HCT116 (cell line): ENCODE measurements around the gene FOXP1. TPM values are rescaled to one million over a fixed set of nuclear protein-coding genes. Genes with fewer than 3 reads are reported as not detected.

Source experiments
- ATAC-seq: fragments of 200-7000 bp; cut with Tn5 transposase; 2 replicates; pipeline ENCODE4 v1.9.1; 2020; ENCODE audit warnings: mild to moderate bottlenecking, moderate library complexity
- BruUV-seq: library from RNA; stranded (reverse); fragments of 400-500 nt; replicated peaks from 2 replicates; lab custom pipeline; 2021; lab: Mats Ljungman, UMichigan
- CTCF ChIA-PET: fragments of 300-600 bp; sonication (Branson Sonifier 250); formaldehyde crosslinking; loops from one replicate; lab custom pipeline; 2021; ENCODE audit warnings: antibody characterized with exemption; lab: Charles Lee
- POLR2A ChIA-PET: fragments of 300-600, 350-600 bp; sonication (Branson Sonifier 250); formaldehyde crosslinking; loops from one replicate; lab custom pipeline; 2021; ENCODE audit warnings: antibody characterized with exemption; lab: Charles Lee
- RAD21 ChIA-PET, 2 experiments: fragments of 300-600 bp; sonication (Branson Sonifier 250); formaldehyde crosslinking; loops; one replicate each; lab custom pipeline; 2023; ENCODE audit warnings: low total read pairs in 2 of 2; ENCODE audit not compliant: uncharacterized antibody in 2 of 2, unreplicated experiment in 2 of 2, low non-redundant PET in 1 of 2; lab: Charles Lee
- DNase-seq: peaks from one replicate; pipeline ENCODE4 v3.0.0-alpha.2; 2010; ENCODE audit warnings: low read depth, low spot score
- H2AFZ ChIP-seq: fragments of 200-600 bp; shearing (Covaris generic), sonication (generic); 2 replicates; pipeline ENCODE4 v1.6.1; 2017; ENCODE audit warnings: low read depth, mixed run types, mixed read lengths, antibody characterized with exemption, low read length; ENCODE audit not compliant: poor library complexity, severe bottlenecking
- H3K27ac ChIP-seq: 2 replicates; pipeline ENCODE4 v1.5.1; 2012; ENCODE audit warnings: low read depth, low read length
- H3K27me3 ChIP-seq: fragments of 200-600 bp; sonication (generic); 2 replicates; pipeline ENCODE4 v1.6.1; 2016; ENCODE audit warnings: mixed run types, low read length, mixed read lengths; ENCODE audit not compliant: insufficient read depth
- H3K36me3 ChIP-seq, 2 experiments: fragments of 200-500 bp in 1 of 2; fragments of 200-600 bp in 1 of 2; sonication (Bioruptor generic) in 1 of 2; sonication (generic) in 1 of 2; 2 replicates each; pipeline versions ENCODE4 v1.5.1 to v1.6.1; 2014 to 2016; ENCODE audit warnings: low read length in 2 of 2, inconsistent platforms in 1 of 2, mixed read lengths in 1 of 2, mixed run types in 1 of 2; ENCODE audit not compliant: insufficient read depth in 2 of 2, control insufficient read depth in 1 of 2
- H3K4me1 ChIP-seq, 2 experiments: fragments of 200-600 bp in 1 of 2; sonication (generic) in 1 of 2; 2 replicates each; pipeline versions ENCODE4 v1.5.1 to v1.6.1; 2012 to 2017; ENCODE audit warnings: low read length in 2 of 2, inconsistent platforms in 1 of 2, mild to moderate bottlenecking in 1 of 2, mixed read lengths in 1 of 2, mixed run types in 1 of 2, moderate library complexity in 1 of 2; ENCODE audit not compliant: insufficient read depth in 2 of 2, control insufficient read depth in 1 of 2
- H3K4me2 ChIP-seq: fragments of 200-600 bp; sonication (generic); 2 replicates; pipeline ENCODE4 v1.6.1; 2017; ENCODE audit warnings: mixed run types, low read length, mixed read lengths
- H3K4me3 ChIP-seq, 2 experiments: fragments of 200-600 bp in 1 of 2; sonication (generic) in 1 of 2; replicated peaks in 1 of 2; 2 replicates each; pipeline ENCODE4 v1.5.1; 2011 to 2016; ENCODE audit warnings: low read length in 2 of 2, control low read depth in 1 of 2, low read depth in 1 of 2, mild to moderate bottlenecking in 1 of 2, mixed read lengths in 1 of 2, mixed run types in 1 of 2
- H3K79me2 ChIP-seq: fragments of 200-600 bp; sonication (generic); 2 replicates; pipeline ENCODE4 v1.6.1; 2017; ENCODE audit warnings: mild to moderate bottlenecking, mixed run types, low read length, moderate library complexity, mixed read lengths; ENCODE audit not compliant: insufficient read depth
- H3K9ac ChIP-seq: fragments of 200-600 bp; sonication (generic); 2 replicates; pipeline ENCODE4 v1.6.1; 2016; ENCODE audit warnings: low read length, mixed read lengths
- H3K9me2 ChIP-seq: fragments of 200-600 bp; sonication (generic), shearing (Covaris generic); 2 replicates; pipeline ENCODE4 v1.6.1; 2017; ENCODE audit warnings: mixed run types, mild to moderate bottlenecking, moderate library complexity; ENCODE audit not compliant: insufficient read depth
- H3K9me3 ChIP-seq, 2 experiments: fragments of 200-500 bp in 1 of 2; fragments of 200-600 bp in 1 of 2; sonication (Bioruptor generic) in 1 of 2; sonication (generic) in 1 of 2; 2 replicates each; pipeline ENCODE4 v1.6.1; 2014 to 2017; ENCODE audit warnings: low read length in 2 of 2, mixed read lengths in 2 of 2, inconsistent platforms in 1 of 2, low read depth in 1 of 2, mild to moderate bottlenecking in 1 of 2, mixed run types in 1 of 2, moderate library complexity in 1 of 2; ENCODE audit not compliant: control insufficient read depth in 1 of 2, insufficient read depth in 1 of 2
- H4K20me1 ChIP-seq: fragments of 200-600 bp; sonication (generic), shearing (Covaris generic); 2 replicates; pipeline ENCODE4 v1.6.1; 2017; ENCODE audit warnings: mixed run types, mild to moderate bottlenecking, moderate library complexity; ENCODE audit not compliant: insufficient read depth
- ATF3 ChIP-seq: IDR thresholded peaks from 2 replicates; pipeline ENCODE4 v1.6.1; 2012
- CBX3 ChIP-seq: IDR thresholded peaks from 2 replicates; pipeline ENCODE4 v1.6.1; 2012; ENCODE audit warnings: low read depth
- CEBPB ChIP-seq: IDR thresholded peaks from 2 replicates; pipeline ENCODE4 v1.6.1; 2012; ENCODE audit warnings: low read depth
- EGR1 ChIP-seq: IDR thresholded peaks from 2 replicates; pipeline ENCODE4 v1.6.1; 2012; ENCODE audit warnings: low read depth
- EZH2 ChIP-seq: fragments of 200-600 bp; sonication (generic); IDR thresholded peaks from 2 replicates; pipeline ENCODE4 v1.6.1; 2017; ENCODE audit warnings: antibody characterized with exemption, mixed run types
- FOSL1 ChIP-seq: IDR thresholded peaks from 2 replicates; pipeline ENCODE4 v1.6.1; 2012; ENCODE audit warnings: low read depth
- JUND ChIP-seq: IDR thresholded peaks from 2 replicates; pipeline ENCODE4 v1.6.1; 2012
- MAX ChIP-seq: IDR thresholded peaks from 2 replicates; pipeline ENCODE4 v1.6.1; 2012
- REST ChIP-seq: IDR thresholded peaks from 2 replicates; pipeline ENCODE4 v1.6.1; 2012; ENCODE audit warnings: low read depth
- SIN3A ChIP-seq: IDR thresholded peaks from 2 replicates; pipeline ENCODE4 v1.6.1; 2012; ENCODE audit warnings: low read depth
- SRF ChIP-seq: IDR thresholded peaks from 2 replicates; pipeline ENCODE4 v1.6.1; 2012; ENCODE audit warnings: low read depth
- ZBTB33 ChIP-seq: IDR thresholded peaks from 2 replicates; pipeline ENCODE4 v1.6.1; 2011; ENCODE audit warnings: mild to moderate bottlenecking, low read length, moderate library complexity; ENCODE audit not compliant: insufficient replicate concordance; ENCODE audit errors: extremely low read depth
- ZNF274 ChIP-seq: fragments of 200-500 bp; sonication (Bioruptor generic); IDR thresholded peaks from 2 replicates; pipeline ENCODE4 v1.6.1; 2014; ENCODE audit warnings: mild to moderate bottlenecking, low read depth, low read length, inconsistent platforms
- intact Hi-C: fragments of 100-400 bp; cut with micrococcal nuclease; formaldehyde crosslinking; loops from 2 replicates; pipeline ENCODE4 v1.10.0; 2022
- total RNA-seq: library from RNA; stranded (reverse); gene quantifications from one replicate; pipeline ENCODE4 v1.2.1, GENCODE V29; 2021; ENCODE audit not compliant: unreplicated experiment

Gene FOXP1
- total RNA-seq, 1 experiment from 2014 or later = 11.4 TPM

- ChIA-PET CTCF (no interaction called here), RAD21 (no interaction called here)
- no peak overlapping the region for H3K9ac ChIP-seq
- no peak for TF ChIP-seq FOSL1
- no peak for TF ChIP-seq ZBTB33
- TF ChIP-seq REST = no peak
- TF ChIP-seq CBX3 = no peak
- no peak for TF ChIP-seq SRF
- no peak for TF ChIP-seq JUND
- no peak for TF ChIP-seq CEBPB
- TF ChIP-seq ATF3 = no peak
- TF ChIP-seq MAX = no peak
- no peak for TF ChIP-seq SIN3A
- TF ChIP-seq EGR1 = no peak
- TF ChIP-seq EZH2 = no peak
- TF ChIP-seq ZNF274 = no peak
- TF ChIP-seq, all 23 proteins: peak for 0
- H4K20me1 ChIP-seq = no peaks in the 10 kb centered on the region
- DNase-seq = no peak
- no peaks in the 10 kb centered on the region for H3K9me3 ChIP-seq
- intact Hi-C loops = no loop called here
- no peaks in the 10 kb centered on the region for H3K9me2 ChIP-seq
- no peaks in the 10 kb centered on the region; the same call in 1 of the 2 replicates for H3K27me3 ChIP-seq
- POLR2A ChIA-PET = no interaction called here
- H3K79me2 ChIP-seq = no peaks in the 10 kb centered on the region
- no peak overlapping the region for H3K4me3 ChIP-seq
- no peak for ATAC-seq
- no peaks in the 10 kb centered on the region for H3K36me3 ChIP-seq
- H3K4me2 ChIP-seq = no peak overlapping the region
- H2AFZ ChIP-seq = no peak overlapping the region
- no peak overlapping the region for H3K27ac ChIP-seq
- BruUV-seq = no TSS peak
- no peaks in the 10 kb centered on the region for H3K4me1 ChIP-seq
Observed at GRCh38 chr3:71121429-71122167, 461.9 kb downstream of the FOXP1 start.
